ENCODE data around the gene PLPP3. TPM values are rescaled to one million over a fixed set of nuclear protein-coding genes. Genes with fewer than 3 reads are reported as not detected.

The PLPP3 gene
- total and polyA plus RNA-seq, 2 of the 8 experiments (the other 6 are each of a cell fraction or from before 2014, with no cell fraction given) = 33.2 to 42.0 TPM

GRCh38 chr1:56495538-56495937 lies 83.8 kb downstream of the PLPP3 start (continued):
- TF ChIP-seq YY1 (IDR thresholded peaks at IDR 0.05; ENCODE audit: low read depth, low read length) = no peak
- TF ChIP-seq, protein P1, sequence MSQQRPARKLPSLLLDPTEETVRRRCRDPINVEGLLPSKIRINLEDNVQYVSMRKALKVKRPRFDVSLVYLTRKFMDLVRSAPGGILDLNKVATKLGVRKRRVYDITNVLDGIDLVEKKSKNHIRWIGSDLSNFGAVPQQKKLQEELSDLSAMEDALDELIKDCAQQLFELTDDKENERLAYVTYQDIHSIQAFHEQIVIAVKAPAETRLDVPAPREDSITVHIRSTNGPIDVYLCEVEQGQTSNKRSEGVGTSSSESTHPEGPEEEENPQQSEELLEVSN (IDR thresholded peaks at IDR 0.05) = no peak
- TF ChIP-seq, protein P2, sequence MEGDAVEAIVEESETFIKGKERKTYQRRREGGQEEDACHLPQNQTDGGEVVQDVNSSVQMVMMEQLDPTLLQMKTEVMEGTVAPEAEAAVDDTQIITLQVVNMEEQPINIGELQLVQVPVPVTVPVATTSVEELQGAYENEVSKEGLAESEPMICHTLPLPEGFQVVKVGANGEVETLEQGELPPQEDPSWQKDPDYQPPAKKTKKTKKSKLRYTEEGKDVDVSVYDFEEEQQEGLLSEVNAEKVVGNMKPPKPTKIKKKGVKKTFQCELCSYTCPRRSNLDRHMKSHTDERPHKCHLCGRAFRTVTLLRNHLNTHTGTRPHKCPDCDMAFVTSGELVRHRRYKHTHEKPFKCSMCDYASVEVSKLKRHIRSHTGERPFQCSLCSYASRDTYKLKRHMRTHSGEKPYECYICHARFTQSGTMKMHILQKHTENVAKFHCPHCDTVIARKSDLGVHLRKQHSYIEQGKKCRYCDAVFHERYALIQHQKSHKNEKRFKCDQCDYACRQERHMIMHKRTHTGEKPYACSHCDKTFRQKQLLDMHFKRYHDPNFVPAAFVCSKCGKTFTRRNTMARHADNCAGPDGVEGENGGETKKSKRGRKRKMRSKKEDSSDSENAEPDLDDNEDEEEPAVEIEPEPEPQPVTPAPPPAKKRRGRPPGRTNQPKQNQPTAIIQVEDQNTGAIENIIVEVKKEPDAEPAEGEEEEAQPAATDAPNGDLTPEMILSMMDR (IDR thresholded peaks at IDR 0.05; ENCODE audit: control extremely low read depth in 1 of 3, insufficient read depth in 1 of 3, low read depth in 1 of 3, low read length in 3 of 3) = no peak
- TF ChIP-seq ZNF274 (IDR thresholded peaks at IDR 0.05; ENCODE audit: borderline replicate concordance, extremely low read depth, low read length) = no peak

All from H1 (cell line).